GM19240 (cell line): ENCODE results near the gene TYMS.

Experiments used
- DNase-seq: peaks from one replicate; pipeline ENCODE4 v3.0.0; 2011; ENCODE audit warnings: low spot score; ENCODE audit not compliant: insufficient read length

The TYMS gene

DNA sequence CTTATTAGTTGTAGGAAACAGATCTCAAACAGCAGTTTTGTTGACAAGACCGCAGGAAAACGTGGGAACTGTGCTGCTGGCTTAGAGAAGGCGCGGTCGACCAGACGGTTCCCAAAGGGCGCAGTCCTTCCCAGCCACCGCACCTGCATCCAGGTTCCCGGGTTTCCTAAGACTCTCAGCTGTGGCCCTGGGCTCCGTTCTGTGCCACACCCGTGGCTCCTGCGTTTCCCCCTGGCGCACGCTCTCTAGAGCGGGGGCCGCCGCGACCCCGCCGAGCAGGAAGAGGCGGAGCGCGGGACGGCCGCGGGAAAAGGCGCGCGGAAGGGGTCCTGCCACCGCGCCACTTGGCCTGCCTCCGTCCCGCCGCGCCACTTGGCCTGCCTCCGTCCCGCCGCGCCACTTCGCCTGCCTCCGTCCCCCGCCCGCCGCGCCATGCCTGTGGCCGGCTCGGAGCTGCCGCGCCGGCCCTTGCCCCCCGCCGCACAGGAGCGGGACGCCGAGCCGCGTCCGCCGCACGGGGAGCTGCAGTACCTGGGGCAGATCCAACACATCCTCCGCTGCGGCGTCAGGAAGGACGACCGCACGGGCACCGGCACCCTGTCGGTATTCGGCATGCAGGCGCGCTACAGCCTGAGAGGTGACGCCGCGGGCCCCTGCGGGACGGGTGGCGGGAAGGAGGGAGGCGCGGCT lies at the start of gene TYMS:
Gene TYMS (plus strand): TSS at position 343 of the 690 bp plus-strand sequence. CDS start 90 bp downstream, at position 433.
- no peak for DNase-seq

DNA sequence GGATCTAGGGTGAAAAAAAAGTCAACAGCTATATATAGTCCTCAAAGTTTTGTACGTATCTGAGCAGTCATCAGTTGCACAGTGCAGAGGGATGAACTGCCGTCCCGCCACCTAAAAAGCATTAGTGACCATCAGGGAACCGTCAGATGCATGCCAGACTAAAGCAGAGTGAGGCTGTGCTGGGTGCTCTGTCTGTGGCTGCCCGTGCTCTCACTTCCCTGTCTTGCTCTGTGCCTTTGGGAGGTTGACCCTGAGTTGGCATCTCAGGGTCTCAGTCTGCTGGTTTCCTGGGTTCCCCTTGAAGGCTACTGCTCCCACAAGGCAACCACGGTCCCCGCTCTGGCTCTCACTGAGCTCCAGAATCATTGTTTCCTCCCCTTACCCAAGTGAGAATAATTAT lies 49.5 kb upstream of the TYMS start:
- no peak for DNase-seq

DNA sequence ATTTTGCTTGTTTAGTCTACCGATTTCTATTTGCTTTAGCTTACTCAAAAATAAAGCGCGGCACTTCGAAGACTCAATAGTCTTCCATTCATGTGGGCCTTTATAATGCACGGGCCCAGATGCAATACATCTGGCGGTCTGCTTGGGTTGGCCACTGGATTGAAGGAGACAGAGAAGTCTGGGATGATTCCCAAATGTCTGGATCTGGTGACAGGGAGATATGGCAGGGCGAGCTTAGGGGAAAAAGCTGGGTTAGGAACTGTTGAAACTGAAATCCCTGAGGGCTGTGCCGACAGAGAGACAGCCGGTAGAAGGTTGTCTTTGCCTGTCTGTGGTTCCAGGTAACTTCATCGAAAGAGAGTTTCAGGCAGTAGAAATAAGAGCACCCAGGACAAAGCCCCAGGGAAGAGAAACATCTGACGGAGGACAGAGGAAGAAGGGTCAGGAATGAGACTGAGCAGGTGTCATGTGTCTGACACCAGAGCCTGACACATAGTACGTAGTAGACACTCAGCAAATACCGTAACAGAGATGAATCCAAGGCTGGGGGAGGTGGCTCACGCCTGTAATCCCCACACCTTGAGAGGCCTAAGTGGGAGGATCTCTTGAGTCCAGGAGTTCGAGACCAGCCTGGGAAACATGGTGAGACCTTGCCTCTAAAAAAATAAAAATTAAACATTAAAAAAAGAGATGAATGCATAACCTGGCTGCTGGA lies 47.1 kb upstream of the TYMS start:
- no peak for DNase-seq

- no peak for DNase-seq
These were observed 45.3 kb upstream of the TYMS start for GRCh38 chr18:612156-612555.

DNA sequence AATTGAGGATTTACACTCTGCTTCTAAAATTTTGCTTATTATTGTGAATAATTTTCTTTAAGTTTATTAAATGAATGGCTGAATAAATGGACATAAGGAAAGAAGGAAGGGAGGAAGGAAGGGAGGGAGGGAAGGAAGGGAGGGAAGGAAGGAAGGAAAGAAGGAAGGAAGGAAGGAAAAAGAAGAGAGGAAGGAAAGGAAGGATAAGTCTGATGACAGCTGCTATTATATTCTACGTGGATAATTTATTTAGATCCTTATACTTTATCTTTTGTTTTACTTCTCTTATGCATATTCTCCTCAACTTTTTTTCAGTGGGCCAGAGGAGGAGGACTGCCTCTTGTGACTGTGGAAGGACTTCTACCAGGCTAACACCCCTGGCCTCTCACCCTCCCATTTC lies 43.3 kb upstream of the TYMS start:
- DNase-seq = no peak

- no peak for DNase-seq
These were observed 42.3 kb upstream of the TYMS start for GRCh38 chr18:615092-615521.

- no peak for DNase-seq
These were observed 41.7 kb upstream of the TYMS start for GRCh38 chr18:615773-616172.

- no peak for DNase-seq
These were observed 41.0 kb upstream of the TYMS start for GRCh38 chr18:616380-616995.

DNA sequence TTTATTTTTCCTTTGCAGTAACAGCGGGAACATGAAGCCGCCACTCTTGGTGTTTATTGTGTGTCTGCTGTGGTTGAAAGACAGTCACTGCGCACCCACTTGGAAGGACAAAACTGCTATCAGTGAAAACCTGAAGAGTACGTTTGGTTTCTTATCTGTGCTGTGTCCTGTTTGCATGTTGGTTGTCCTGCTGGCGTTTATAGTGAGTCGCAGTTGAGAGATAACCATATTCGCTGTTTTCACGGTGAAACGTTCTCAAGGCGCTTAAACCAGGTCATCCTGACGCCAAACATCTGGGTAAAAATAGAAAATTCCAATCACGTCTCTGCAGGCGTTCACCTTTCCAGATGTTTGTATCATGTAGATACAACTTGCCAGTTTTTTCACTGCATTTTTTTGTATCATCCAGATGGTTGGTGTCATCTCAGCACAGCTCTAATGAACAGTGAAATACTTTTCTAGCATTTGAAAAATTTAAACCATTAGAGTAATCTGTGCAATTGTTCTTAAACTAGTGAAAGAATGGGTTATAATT lies 39.4 kb upstream of the TYMS start:
- no peak for DNase-seq

DNA sequence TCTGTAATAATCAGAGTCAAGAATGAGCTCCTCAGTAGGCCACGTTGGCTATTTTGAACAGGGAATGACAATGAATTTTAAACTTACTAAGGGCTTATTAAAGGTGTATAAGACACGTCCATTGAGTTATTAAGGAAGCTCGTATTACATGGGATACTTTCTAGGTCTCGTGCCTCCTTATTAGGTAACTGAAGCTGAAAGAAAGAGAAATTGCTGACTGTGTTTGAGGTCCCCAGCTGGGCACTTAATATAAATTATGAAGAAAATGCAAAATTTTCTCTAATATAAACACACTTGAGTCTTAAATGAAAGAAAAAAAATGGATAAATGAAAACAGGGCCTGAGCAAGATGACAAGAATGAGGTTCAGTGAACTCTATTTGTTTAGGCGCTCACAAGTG lies 38.8 kb upstream of the TYMS start:
- DNase-seq = no peak

GRCh38 chr18:621291-622043 lies 36.0 kb upstream of the TYMS start:
- no peak for DNase-seq

- no peak for DNase-seq
These were observed 35.2 kb upstream of the TYMS start for GRCh38 chr18:622289-622688.

GRCh38 chr18:623761-624620 lies 33.5 kb upstream of the TYMS start:
- DNase-seq = peak; percentile 13

DNA sequence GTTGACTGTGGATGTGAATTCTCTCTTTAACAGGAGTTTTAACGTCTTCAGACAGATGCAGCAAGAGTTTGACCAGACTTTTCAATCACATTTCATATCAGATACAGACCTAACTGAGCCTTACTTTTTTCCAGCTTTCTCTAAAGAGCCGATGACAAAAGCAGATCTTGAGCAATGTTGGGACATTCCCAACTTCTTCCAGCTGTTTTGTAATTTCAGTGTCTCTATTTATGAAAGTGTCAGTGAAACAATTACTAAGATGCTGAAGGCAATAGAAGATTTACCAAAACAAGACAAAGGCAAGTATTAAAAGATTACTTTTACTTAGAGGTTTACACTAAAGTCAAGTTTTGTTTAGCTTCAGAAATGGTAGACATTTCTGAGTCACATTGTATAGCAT lies 30.2 kb upstream of the TYMS start:
- no peak for DNase-seq

GRCh38 chr18:629269-630150 lies 27.9 kb upstream of the TYMS start:
- no peak for DNase-seq

DNA sequence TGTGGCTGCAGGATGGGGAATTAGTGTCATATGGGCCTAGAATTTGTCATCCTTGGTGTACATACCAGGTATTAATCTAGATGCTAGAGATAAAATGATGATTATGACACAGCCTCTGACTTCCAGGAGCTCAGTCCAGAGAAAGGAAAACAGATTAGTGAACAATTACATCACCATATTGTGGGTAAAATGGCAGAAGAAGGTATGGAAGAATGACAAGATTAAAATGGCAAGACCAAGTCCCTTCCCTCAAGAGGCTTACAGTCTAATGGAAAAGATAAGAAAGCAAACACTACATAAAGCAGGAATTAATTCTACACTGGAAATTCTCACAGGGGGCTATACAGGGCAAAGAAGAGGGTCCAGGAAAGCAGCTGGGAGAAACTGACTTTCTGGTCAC lies 25.9 kb upstream of the TYMS start:
- no peak for DNase-seq

DNA sequence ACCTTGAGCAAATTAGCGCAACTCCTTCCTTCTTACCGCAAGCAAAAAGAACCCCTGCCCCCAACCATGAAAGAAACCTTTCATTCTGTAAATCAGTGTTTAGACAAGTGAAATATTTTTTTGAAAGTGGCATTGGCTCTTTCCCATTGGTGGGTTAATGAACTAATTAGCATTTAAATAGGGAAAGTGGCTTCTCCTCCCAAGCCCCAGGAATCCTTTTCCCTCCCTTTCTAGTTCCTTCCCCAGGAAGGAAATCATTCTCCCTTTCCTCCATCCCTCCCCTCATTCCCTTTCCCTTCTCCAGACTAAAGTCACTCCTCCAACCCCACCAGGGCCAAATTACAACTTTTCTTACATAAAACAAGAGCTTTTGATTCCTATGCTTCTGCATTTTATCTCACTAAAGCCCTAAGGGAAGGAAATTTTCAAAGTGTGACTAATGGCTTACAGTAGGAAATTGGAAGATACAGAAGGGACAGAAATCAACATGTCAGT lies 22.9 kb upstream of the TYMS start:
- DNase-seq = no peak

DNA sequence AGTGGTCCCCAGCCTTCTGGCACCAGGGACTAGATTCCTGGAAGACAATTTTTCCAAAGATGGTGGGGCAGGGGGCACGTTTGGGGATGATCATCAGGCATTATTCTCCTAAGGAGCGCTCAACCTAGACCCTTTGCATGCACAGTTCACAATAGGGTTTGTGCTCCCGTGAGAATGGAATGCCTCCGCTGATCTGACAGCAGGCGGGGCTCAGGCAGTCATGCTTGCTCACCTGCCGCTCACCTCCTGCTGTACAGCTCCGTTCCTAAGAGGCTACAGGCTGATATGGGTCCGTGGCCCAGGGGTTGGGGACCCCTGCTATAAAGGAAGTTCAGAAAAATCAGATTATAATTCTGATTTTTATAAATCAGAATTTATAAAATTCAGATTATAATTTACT lies 22.3 kb upstream of the TYMS start:
- DNase-seq = no peak

GRCh38 chr18:641224-641623 lies 16.2 kb upstream of the TYMS start:
- DNase-seq = no peak
